ENCODE measurements around the gene MAB21L3. TPM values are rescaled to one million over a fixed set of nuclear protein-coding genes. Genes with fewer than 3 reads are reported as not detected.

The MAB21L3 gene
- total and polyA plus RNA-seq, 2 donors (not counting 3 experiments of a cell fraction or from before 2014, with no cell fraction given) = not detected

DNA sequence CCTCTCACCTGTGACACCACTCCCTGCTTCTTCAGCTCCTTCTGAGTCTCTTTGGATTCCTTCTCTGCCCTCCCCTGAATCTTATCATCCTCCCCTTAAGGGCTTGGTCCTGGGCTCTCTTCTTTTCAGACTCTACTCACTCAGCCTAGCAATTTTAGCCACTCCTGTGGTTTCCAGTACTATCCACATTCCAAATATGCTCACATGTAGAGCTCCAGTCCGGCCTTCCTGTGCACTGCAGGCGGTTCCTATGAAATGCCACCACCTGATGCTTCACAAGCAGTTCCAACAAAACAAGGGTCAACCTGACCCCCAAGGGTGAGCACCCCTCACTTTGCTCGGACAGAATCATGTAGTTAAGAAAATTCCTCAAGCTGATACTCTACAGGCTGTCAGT is 35.9 kb downstream of the MAB21L3 start:
- TF ChIP-seq MYC (IDR thresholded peaks at IDR 0.05; ENCODE audit: low read depth, low read length) = no peak
- Histone ChIP-seq H3K36me3 (ENCODE audit: control insufficient read depth in 2 of 2, extremely low read depth in 1 of 2, insufficient read depth in 2 of 2, low read length in 2 of 2) (no peaks in the 10 kb centered on the region), H3K9me3 (replicated peaks; ENCODE audit: control insufficient read depth, insufficient read depth, low read length) (no peaks in the 10 kb centered on the region), H3K27ac (ENCODE audit: insufficient read depth, low read depth, low read length) (no peak overlapping the region), H3K4me2 (ENCODE audit: insufficient read depth, low read length) (no peak overlapping the region), H3K9ac (replicated peaks; ENCODE audit: extremely low read depth, insufficient read depth, low read length) (no peak overlapping the region), H4K20me1 (replicated peaks; ENCODE audit: control insufficient read depth, extremely low read depth, insufficient read depth, low read length) (no peaks in the 10 kb centered on the region), H2AFZ (ENCODE audit: low read depth, low read length) (no peak overlapping the region), H3K4me1 (ENCODE audit: control insufficient read depth, extremely low read depth, insufficient read depth, low read length) (peaks cover 13% of the 10 kb centered on the region), H3K9me1 (replicated peaks; ENCODE audit: control insufficient read depth, extremely low read depth, insufficient read depth, low read length) (no peaks in the 10 kb centered on the region), H3K79me2 (ENCODE audit: control insufficient read depth, insufficient read depth, low read length) (no peaks in the 10 kb centered on the region), H3K4me3 (replicated peaks in 1 of 3; ENCODE audit: insufficient read depth in 1 of 3, low read depth in 1 of 3, low read length in 3 of 3) (no peak overlapping the region), H3K27me3 (ENCODE audit: control insufficient read depth in 2 of 2, insufficient read depth in 2 of 2, low read length in 2 of 2) (peaks cover 0 to 14% of the 10 kb centered on the region in 2 experiments)
- ChIA-PET POLR2A (no interaction called here), CTCF (interaction anchor here (1.6 to 8.7 kb wide), 4 partner anchors 8 to 353 kb away, joined by 3 to 93 read pairs (median 80); no protein-coding TSS in a partner anchor)
- FAIRE-seq (no peak), DNase-seq (ENCODE audit: low read depth, low spot score) (no peak)
- intact Hi-C loops (cut with micrococcal nuclease) (no loop called here), dilution Hi-C loops (cut with MboI; ENCODE audit: extremely low pct_ligation_motif_present, low sequenced_read_pairs) (no loop called here)
- no TSS peak for BruUV-seq (replicated peaks)

GRCh38 chr1:116147972-116148371 is 36.8 kb downstream of the MAB21L3 start:
- no peak for FAIRE-seq
- intact Hi-C loops (cut with micrococcal nuclease) = no loop called here
- Histone ChIP-seq H3K4me3 (replicated peaks in 1 of 3; ENCODE audit: insufficient read depth in 1 of 3, low read depth in 1 of 3, low read length in 3 of 3) (no peak overlapping the region), H3K9ac (replicated peaks; ENCODE audit: extremely low read depth, insufficient read depth, low read length) (no peak overlapping the region), H3K4me2 (ENCODE audit: insufficient read depth, low read length) (no peak overlapping the region), H3K9me1 (replicated peaks; ENCODE audit: control insufficient read depth, extremely low read depth, insufficient read depth, low read length) (no peaks in the 10 kb centered on the region), H3K9me3 (replicated peaks; ENCODE audit: control insufficient read depth, insufficient read depth, low read length) (no peaks in the 10 kb centered on the region), H2AFZ (ENCODE audit: low read depth, low read length) (no peak overlapping the region), H3K79me2 (ENCODE audit: control insufficient read depth, insufficient read depth, low read length) (no peaks in the 10 kb centered on the region), H3K4me1 (ENCODE audit: control insufficient read depth, extremely low read depth, insufficient read depth, low read length) (peaks cover 16% of the 10 kb centered on the region), H3K27ac (ENCODE audit: insufficient read depth, low read depth, low read length) (no peak overlapping the region), H4K20me1 (replicated peaks; ENCODE audit: control insufficient read depth, extremely low read depth, insufficient read depth, low read length) (no peaks in the 10 kb centered on the region), H3K27me3 (ENCODE audit: control insufficient read depth in 2 of 2, insufficient read depth in 2 of 2, low read length in 2 of 2) (peaks cover 0 to 14% of the 10 kb centered on the region in 2 experiments), H3K36me3 (ENCODE audit: control insufficient read depth in 2 of 2, extremely low read depth in 1 of 2, insufficient read depth in 2 of 2, low read length in 2 of 2) (no peaks in the 10 kb centered on the region)
- dilution Hi-C loops (cut with MboI; ENCODE audit: extremely low pct_ligation_motif_present, low sequenced_read_pairs) = no loop called here
- ChIA-PET CTCF (interaction anchor here (1.6 to 8.7 kb wide), 4 partner anchors 8 to 352 kb away, joined by 3 to 93 read pairs (median 80); no protein-coding TSS in a partner anchor), POLR2A (interaction anchor here (1.3 kb wide), 1 partner anchor 338 kb away, joined by 3 read pairs; no protein-coding TSS in a partner anchor)
- no peak for DNase-seq (ENCODE audit: low read depth, low spot score)
- TF ChIP-seq POLR2A (IDR thresholded peaks at IDR 0.05; ENCODE audit: low read depth, low read length) (no peak), GATA2 (IDR thresholded peaks at IDR 0.05; ENCODE audit: insufficient read depth, insufficient read length, low read depth, low read length) (no peak)
- TF ChIP-seq, protein P1, sequence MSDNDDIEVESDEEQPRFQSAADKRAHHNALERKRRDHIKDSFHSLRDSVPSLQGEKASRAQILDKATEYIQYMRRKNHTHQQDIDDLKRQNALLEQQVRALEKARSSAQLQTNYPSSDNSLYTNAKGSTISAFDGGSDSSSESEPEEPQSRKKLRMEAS (IDR thresholded peaks at IDR 0.05; ENCODE audit: insufficient read depth, insufficient read length) = no peak
- no TSS peak for BruUV-seq (replicated peaks)

All from endothelial cell of umbilical vein (primary cell).